ENCODE data around the gene PIWIL4.

Gene PIWIL4

GRCh38 chr11:94539420-94539819, 27.7 kb upstream of the PIWIL4 start:
- TF ChIP-seq GATA3 (IDR thresholded peaks at IDR 0.05; ENCODE audit: low read depth, low read length) = no peak
- no peak for TF ChIP-seq GATA2 (IDR thresholded peaks at IDR 0.05; ENCODE audit: low read depth, low read length)

GRCh38 chr11:94543695-94544645, 23.2 kb upstream of the PIWIL4 start, which contains the start of gene FUT4:
Gene FUT4 (plus strand): TSS chr11:94543921. CDS start chr11:94544134, 213 bp downstream.
- TF ChIP-seq GATA3 (IDR thresholded peaks at IDR 0.05; ENCODE audit: low read depth, low read length) = no peak
- TF ChIP-seq GATA2 (IDR thresholded peaks at IDR 0.05; ENCODE audit: low read depth, low read length) = no peak

- TF ChIP-seq GATA2 (IDR thresholded peaks at IDR 0.05; ENCODE audit: low read depth, low read length) = no peak
- TF ChIP-seq GATA3 (IDR thresholded peaks at IDR 0.05; ENCODE audit: low read depth, low read length) = no peak
Observed at GRCh38 chr11:94544646-94545263, 22.4 kb upstream of the PIWIL4 start.

- TF ChIP-seq GATA2 (IDR thresholded peaks at IDR 0.05; ENCODE audit: low read depth, low read length) (no peak), GATA3 (IDR thresholded peaks at IDR 0.05; ENCODE audit: low read depth, low read length) (no peak)
Observed at GRCh38 chr11:94545264-94546161, 21.7 kb upstream of the PIWIL4 start.

- TF ChIP-seq GATA2 (IDR thresholded peaks at IDR 0.05; ENCODE audit: low read depth, low read length) (no peak), GATA3 (IDR thresholded peaks at IDR 0.05; ENCODE audit: low read depth, low read length) (no peak)
Observed at GRCh38 chr11:94546162-94546470, 21.1 kb upstream of the PIWIL4 start.

- TF ChIP-seq GATA2 (IDR thresholded peaks at IDR 0.05; ENCODE audit: low read depth, low read length) (no peak), GATA3 (IDR thresholded peaks at IDR 0.05; ENCODE audit: low read depth, low read length) (no peak)
Observed at GRCh38 chr11:94546886-94547285, 20.3 kb upstream of the PIWIL4 start.

GRCh38 chr11:94549146-94549545, 18.0 kb upstream of the PIWIL4 start:
- no peak for TF ChIP-seq GATA3 (IDR thresholded peaks at IDR 0.05; ENCODE audit: low read depth, low read length)
- TF ChIP-seq GATA2 (IDR thresholded peaks at IDR 0.05; ENCODE audit: low read depth, low read length) = no peak

GRCh38 chr11:94550513-94550912, 16.7 kb upstream of the PIWIL4 start:
- TF ChIP-seq GATA3 (IDR thresholded peaks at IDR 0.05; ENCODE audit: low read depth, low read length) (no peak), GATA2 (IDR thresholded peaks at IDR 0.05; ENCODE audit: low read depth, low read length) (no peak)

- TF ChIP-seq GATA2 (IDR thresholded peaks at IDR 0.05; ENCODE audit: low read depth, low read length) = no peak
- TF ChIP-seq GATA3 (IDR thresholded peaks at IDR 0.05; ENCODE audit: low read depth, low read length) = no peak
Observed at GRCh38 chr11:94553938-94554337, 13.2 kb upstream of the PIWIL4 start.

GRCh38 chr11:94557421-94557820, 9.7 kb upstream of the PIWIL4 start:
- TF ChIP-seq GATA2 (IDR thresholded peaks at IDR 0.05; ENCODE audit: low read depth, low read length) (no peak), GATA3 (IDR thresholded peaks at IDR 0.05; ENCODE audit: low read depth, low read length) (no peak)

- no peak for TF ChIP-seq GATA2 (IDR thresholded peaks at IDR 0.05; ENCODE audit: low read depth, low read length)
- TF ChIP-seq GATA3 (IDR thresholded peaks at IDR 0.05; ENCODE audit: low read depth, low read length) = no peak
Observed at GRCh38 chr11:94557992-94558391, 9.2 kb upstream of the PIWIL4 start.

GRCh38 chr11:94558468-94558867, 8.7 kb upstream of the PIWIL4 start:
- TF ChIP-seq GATA3 (IDR thresholded peaks at IDR 0.05; ENCODE audit: low read depth, low read length) (no peak), GATA2 (IDR thresholded peaks at IDR 0.05; ENCODE audit: low read depth, low read length) (no peak)

GRCh38 chr11:94558932-94559331, 8.2 kb upstream of the PIWIL4 start:
- TF ChIP-seq GATA2 (IDR thresholded peaks at IDR 0.05; ENCODE audit: low read depth, low read length) = no peak
- no peak for TF ChIP-seq GATA3 (IDR thresholded peaks at IDR 0.05; ENCODE audit: low read depth, low read length)

GRCh38 chr11:94559361-94559760, 7.8 kb upstream of the PIWIL4 start:
- TF ChIP-seq GATA2 (IDR thresholded peaks at IDR 0.05; ENCODE audit: low read depth, low read length) = no peak
- no peak for TF ChIP-seq GATA3 (IDR thresholded peaks at IDR 0.05; ENCODE audit: low read depth, low read length)

Measured in SH-SY5Y (cell line).